Trophoblast cell (in vitro differentiated cells and primary cell): Measurements from ENCODE around the gene SERPINC1.

ENCODE experiments used
- DNase-seq, 2 donors: peaks; one replicate each; pipeline ENCODE4 v3.0.0-alpha.2; 2016
- H2AFZ ChIP-seq: 2 replicates; pipeline ENCODE4 v1.6.1; 2013; ENCODE audit warnings: low read length, moderate library complexity, mild to moderate bottlenecking; ENCODE audit not compliant: insufficient read depth, poor library complexity
- H2AK5ac ChIP-seq: 2 replicates; pipeline ENCODE4 v1.6.1; 2013; ENCODE audit warnings: mild to moderate bottlenecking, low read length
- H2BK120ac ChIP-seq: 2 replicates; pipeline ENCODE4 v1.6.1; 2013; ENCODE audit warnings: low read length, mild to moderate bottlenecking, moderate library complexity; ENCODE audit not compliant: insufficient read depth, poor library complexity
- H2BK12ac ChIP-seq: 2 replicates; pipeline ENCODE4 v1.6.1; 2013; ENCODE audit warnings: mild to moderate bottlenecking, low read length, moderate library complexity
- H2BK5ac ChIP-seq: 2 replicates; pipeline ENCODE4 v1.6.1; 2013; ENCODE audit warnings: low read length, low read depth, moderate library complexity, mild to moderate bottlenecking; ENCODE audit not compliant: poor library complexity
- H3K14ac ChIP-seq: 2 replicates; pipeline ENCODE4 v1.6.1; 2013; ENCODE audit warnings: mild to moderate bottlenecking, low read length
- H3K18ac ChIP-seq: 2 replicates; pipeline ENCODE4 v1.6.1; 2013; ENCODE audit warnings: mild to moderate bottlenecking, low read length
- H3K23ac ChIP-seq: 2 replicates; pipeline ENCODE4 v1.6.1; 2013; ENCODE audit warnings: low read length
- H3K27ac ChIP-seq: 2 replicates; pipeline ENCODE4 v1.5.1; 2013; ENCODE audit warnings: low read depth, mild to moderate bottlenecking, inconsistent platforms, low read length, moderate library complexity
- H3K27me3 ChIP-seq: 2 replicates; pipeline ENCODE4 v1.6.1; 2013; ENCODE audit warnings: inconsistent platforms, mild to moderate bottlenecking, low read length, moderate library complexity; ENCODE audit not compliant: insufficient read depth
- H3K36me3 ChIP-seq, 2 experiments: 1 replicate in 1 of 2; 2 replicates in 1 of 2; pipeline ENCODE4 v1.6.1; 2013; ENCODE audit warnings: low read length in 2 of 2, mild to moderate bottlenecking in 2 of 2, moderate library complexity in 1 of 2; ENCODE audit not compliant: insufficient read depth in 2 of 2, control insufficient read depth in 1 of 2
- H3K4ac ChIP-seq: 2 replicates; pipeline ENCODE4 v1.6.1; 2013; ENCODE audit warnings: low read depth, mild to moderate bottlenecking, low read length, moderate library complexity
- H3K4me1 ChIP-seq, 2 experiments: 1 replicate in 1 of 2; 2 replicates in 1 of 2; pipeline ENCODE4 v1.6.1; 2013; ENCODE audit warnings: low read length in 2 of 2, mild to moderate bottlenecking in 2 of 2, moderate library complexity in 1 of 2; ENCODE audit not compliant: insufficient read depth in 2 of 2, control insufficient read depth in 1 of 2
- H3K4me2 ChIP-seq: 2 replicates; pipeline ENCODE4 v1.6.1; 2013; ENCODE audit warnings: inconsistent platforms, mild to moderate bottlenecking, low read length, moderate library complexity
- H3K4me3 ChIP-seq: 2 replicates; pipeline ENCODE4 v1.5.1; 2013; ENCODE audit warnings: mild to moderate bottlenecking, low read depth, low read length, inconsistent platforms
- H3K79me1 ChIP-seq: one replicate; pipeline ENCODE4 v1.6.1; 2013; ENCODE audit warnings: low read length
- H3K79me2 ChIP-seq: 2 replicates; pipeline ENCODE4 v1.6.1; 2013; ENCODE audit warnings: low read length, mild to moderate bottlenecking; ENCODE audit not compliant: control insufficient read depth, insufficient read depth, poor library complexity
- H3K9ac ChIP-seq: 2 replicates; pipeline ENCODE4 v1.6.1; 2013; ENCODE audit warnings: mild to moderate bottlenecking, low read length
- H3K9me3 ChIP-seq: 2 replicates; pipeline ENCODE4 v1.6.1; 2013; ENCODE audit warnings: low read depth, mild to moderate bottlenecking, control low read depth, inconsistent platforms, low read length; ENCODE audit not compliant: insufficient read depth
- H4K12ac ChIP-seq: 2 replicates; pipeline ENCODE4 v1.6.1; 2013; ENCODE audit warnings: low read depth, mild to moderate bottlenecking, low read length, moderate library complexity
- H4K8ac ChIP-seq: 2 replicates; pipeline ENCODE4 v1.6.1; 2013; ENCODE audit warnings: low read depth, mild to moderate bottlenecking, low read length, moderate library complexity
- H4K91ac ChIP-seq: one replicate; pipeline ENCODE4 v1.6.1; 2013; ENCODE audit warnings: low read depth, mild to moderate bottlenecking, low read length, moderate library complexity
- WGBS: extraction: QIAGEN DNeasy Blood & Tissue Kit; methylation state at CpG from one replicate; pipeline ENCODE4 v1.1.7; 2013; ENCODE audit warnings: missing lambda C conversion rate; ENCODE audit not compliant: insufficient read length, insufficient coverage; ENCODE audit errors: extremely low coverage; 5-methylcytosine and 5-hydroxymethylcytosine counted together

The SERPINC1 gene

DNA sequence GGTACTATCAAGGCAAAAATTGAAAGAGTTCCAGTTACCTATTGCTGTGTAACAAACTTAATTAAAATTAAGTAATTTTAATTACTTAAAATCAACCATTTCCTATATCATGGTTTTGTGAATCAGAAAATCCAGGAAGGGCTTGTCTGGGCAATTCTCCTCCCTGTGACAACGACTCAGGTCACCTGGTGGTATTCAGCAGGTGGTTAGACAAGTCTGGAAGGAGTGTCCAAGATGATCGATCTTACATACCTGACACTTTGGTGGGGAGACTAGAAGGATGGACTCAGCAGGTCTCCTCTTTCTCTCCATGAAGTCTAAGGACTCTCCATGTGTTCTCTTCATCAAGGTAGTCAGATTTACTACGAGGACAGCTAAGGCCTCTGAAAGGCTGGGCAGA is 22.9 kb downstream of the SERPINC1 start:
- H3K14ac ChIP-seq, result no peak overlapping the region
- no peak overlapping the region for H2AK5ac ChIP-seq
- no peak overlapping the region for H3K27ac ChIP-seq
- H4K12ac ChIP-seq, result no peak overlapping the region
- H3K4ac ChIP-seq, result no peak overlapping the region
- no peak overlapping the region for H2BK12ac ChIP-seq
- H3K79me2 ChIP-seq, result no peaks in the 10 kb centered on the region
- H2BK120ac ChIP-seq, result no peak overlapping the region
- no peaks in the 10 kb centered on the region for H3K36me3 ChIP-seq
- H4K8ac ChIP-seq, result no peak overlapping the region
- no peak overlapping the region for H3K18ac ChIP-seq
- no peaks in the 10 kb centered on the region for H3K79me1 ChIP-seq
- H2BK5ac ChIP-seq, result no peak overlapping the region
- H3K23ac ChIP-seq, result no peak overlapping the region
- no CpG with 5 or more reads among the region's 3 CpGs for WGBS
- H3K4me1 ChIP-seq, result no peaks in the 10 kb centered on the region
- H3K9ac ChIP-seq, result no peak overlapping the region
- no peak overlapping the region for H3K4me3 ChIP-seq
- H3K9me3 ChIP-seq, result no peaks in the 10 kb centered on the region
- no peak for DNase-seq
- H3K4me2 ChIP-seq, result no peak overlapping the region
- H4K91ac ChIP-seq, result no peak overlapping the region
- H2AFZ ChIP-seq, result no peak overlapping the region
- H3K27me3 ChIP-seq, result no peaks in the 10 kb centered on the region

DNA sequence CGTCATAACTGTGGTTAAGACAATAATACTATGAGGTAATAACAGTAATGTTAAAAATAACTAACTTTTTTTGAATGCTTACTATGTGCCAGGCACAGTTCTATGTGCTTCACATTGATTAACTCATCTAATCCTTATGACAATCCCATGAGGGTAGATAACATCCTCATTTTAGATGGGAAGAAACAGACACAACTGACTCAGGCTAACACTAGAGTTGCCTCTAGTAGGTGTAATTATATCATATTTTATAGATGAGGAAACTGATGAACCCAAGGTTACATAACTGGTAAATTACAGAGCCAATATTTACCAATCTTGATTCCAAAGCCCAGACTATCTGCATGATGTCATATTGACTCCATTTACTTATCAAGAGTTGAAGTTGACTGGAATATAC is 23.5 kb downstream of the SERPINC1 start:
- no peaks in the 10 kb centered on the region for H3K79me2 ChIP-seq
- no peak overlapping the region for H3K27ac ChIP-seq
- no peaks in the 10 kb centered on the region for H3K36me3 ChIP-seq
- H3K9ac ChIP-seq, result no peak overlapping the region
- no peaks in the 10 kb centered on the region for H3K9me3 ChIP-seq
- H2BK12ac ChIP-seq, result no peak overlapping the region
- no peak overlapping the region for H3K18ac ChIP-seq
- no peak overlapping the region for H3K4ac ChIP-seq
- no peak overlapping the region for H2AK5ac ChIP-seq
- no peak overlapping the region for H2AFZ ChIP-seq
- no peaks in the 10 kb centered on the region for H3K4me1 ChIP-seq
- H3K23ac ChIP-seq, result no peak overlapping the region
- H3K27me3 ChIP-seq, result no peaks in the 10 kb centered on the region
- WGBS, result no CpG with 5 or more reads among the region's 1 CpG
- H3K4me3 ChIP-seq, result no peak overlapping the region
- H4K8ac ChIP-seq, result no peak overlapping the region
- H3K14ac ChIP-seq, result no peak overlapping the region
- H2BK120ac ChIP-seq, result no peak overlapping the region
- H4K12ac ChIP-seq, result no peak overlapping the region
- no peaks in the 10 kb centered on the region for H3K79me1 ChIP-seq
- no peak overlapping the region for H3K4me2 ChIP-seq
- H2BK5ac ChIP-seq, result no peak overlapping the region
- no peak for DNase-seq
- H4K91ac ChIP-seq, result no peak overlapping the region

GRCh38 chr1:173889885-173890284 is 27.2 kb downstream of the SERPINC1 start:
- Histone ChIP-seq H3K79me1 (no peaks in the 10 kb centered on the region), H4K8ac (no peak overlapping the region), H2BK120ac (no peak overlapping the region), H3K9me3 (no peaks in the 10 kb centered on the region), H3K14ac (no peak overlapping the region), H3K4me1 (no peaks in the 10 kb centered on the region), H3K9ac (no peak overlapping the region), H3K4me2 (no peak overlapping the region), H2BK12ac (no peak overlapping the region), H3K79me2 (no peaks in the 10 kb centered on the region), H2BK5ac (no peak overlapping the region), H3K4me3 (no peak overlapping the region), H3K36me3 (peaks cover 7 to 8% of the 10 kb centered on the region in 2 experiments), H3K4ac (no peak overlapping the region), H4K91ac (no peak overlapping the region), H2AK5ac (no peak overlapping the region), H4K12ac (no peak overlapping the region), H3K27me3 (no peaks in the 10 kb centered on the region), H2AFZ (no peak overlapping the region), H3K27ac (no peak overlapping the region), H3K18ac (no peak overlapping the region), H3K23ac (no peak overlapping the region)
- DNase-seq, result no peak
- WGBS, result no CpG with 5 or more reads among the region's 2 CpGs

DNA sequence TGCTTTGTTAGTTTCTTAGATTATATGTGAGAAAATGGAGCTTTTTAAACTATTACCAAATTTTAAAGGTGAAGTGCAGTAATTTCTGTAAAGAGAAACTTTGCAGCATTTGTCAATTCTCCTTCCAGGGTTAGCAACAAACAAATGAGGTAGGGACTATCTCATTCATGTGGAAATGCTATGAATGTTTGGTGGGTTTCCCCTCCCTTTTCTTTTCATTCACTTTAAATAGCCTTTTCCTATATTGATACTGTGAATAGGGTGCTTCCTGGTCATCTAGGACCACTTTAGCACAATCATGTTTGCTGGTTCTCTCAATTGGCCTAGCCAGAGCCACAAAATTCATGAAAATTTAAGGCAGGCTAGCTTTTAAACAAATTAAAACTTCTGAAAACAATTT is 28.4 kb downstream of the SERPINC1 start:
- no peaks in the 10 kb centered on the region for H3K9me3 ChIP-seq
- H2BK12ac ChIP-seq, result no peak overlapping the region
- H3K36me3 ChIP-seq, result peaks cover 7 to 8% of the 10 kb centered on the region in 2 experiments
- H3K23ac ChIP-seq, result no peak overlapping the region
- no peak overlapping the region for H2AK5ac ChIP-seq
- no peak overlapping the region for H3K9ac ChIP-seq
- no peak overlapping the region for H3K4me2 ChIP-seq
- H2BK5ac ChIP-seq, result no peak overlapping the region
- no peak overlapping the region for H4K12ac ChIP-seq
- H3K4ac ChIP-seq, result no peak overlapping the region
- H4K91ac ChIP-seq, result no peak overlapping the region
- no peaks in the 10 kb centered on the region for H3K27me3 ChIP-seq
- no peak overlapping the region for H4K8ac ChIP-seq
- H2AFZ ChIP-seq, result no peak overlapping the region
- no peak overlapping the region for H3K18ac ChIP-seq
- no peaks in the 10 kb centered on the region for H3K79me1 ChIP-seq
- H3K27ac ChIP-seq, result no peak overlapping the region
- H3K4me3 ChIP-seq, result no peak overlapping the region
- H3K4me1 ChIP-seq, result no peaks in the 10 kb centered on the region
- no peak overlapping the region for H2BK120ac ChIP-seq
- DNase-seq, result no peak
- no peak overlapping the region for H3K14ac ChIP-seq
- no peaks in the 10 kb centered on the region for H3K79me2 ChIP-seq
